Left renal cortex interstitium (tissue), 4 donors: ENCODE measurements around the gene TOR4A. TPM values are rescaled to one million over a fixed set of nuclear protein-coding genes. Genes with fewer than 3 reads are reported as not detected.

Source experiments
- DNase-seq, 4 donors: peaks; one replicate each; pipeline ENCODE4 v3.0.0-alpha.2; 2013; ENCODE audit warnings: low read depth in 4 of 4, low spot score in 2 of 4, missing footprints in 1 of 4
- polyA plus RNA-seq, 4 donors: library from polyadenylated mRNA; unstranded; fragments of 120-200 nt; gene quantifications; one replicate each; pipeline ENCODE4 v1.2.1, GENCODE V29; 2013; ENCODE audit not compliant: insufficient read length in 4 of 4

TOR4A gene
- polyA plus RNA-seq, 4 donors = 3.9 to 8.5 (median 6.3) TPM

- DNase-seq = no peak
These were observed 37.3 kb downstream of the TOR4A start for GRCh38 chr9:137314561-137315560.

- no peak for DNase-seq
These were observed 38.1 kb downstream of the TOR4A start for GRCh38 chr9:137315581-137316011.

GRCh38 chr9:137316012-137316981, 38.8 kb downstream of the TOR4A start:
- no peak for DNase-seq

GRCh38 chr9:137317021-137317717, 39.6 kb downstream of the TOR4A start:
- no peak for DNase-seq

- DNase-seq = no peak
These were observed 40.4 kb downstream of the TOR4A start for GRCh38 chr9:137317718-137318511.

- DNase-seq = no peak
These were observed 41.1 kb downstream of the TOR4A start for GRCh38 chr9:137318602-137319001.

- DNase-seq = no peak
These were observed 41.6 kb downstream of the TOR4A start for GRCh38 chr9:137319011-137319738.

- DNase-seq = no peak
These were observed 42.4 kb downstream of the TOR4A start for GRCh38 chr9:137319739-137320551.

- no peak for DNase-seq
These were observed 43.2 kb downstream of the TOR4A start for GRCh38 chr9:137320555-137321384.

- DNase-seq = no peak
These were observed 44.3 kb downstream of the TOR4A start for GRCh38 chr9:137321726-137322361.

- no peak for DNase-seq
These were observed 46.2 kb downstream of the TOR4A start for GRCh38 chr9:137323531-137324331.

- DNase-seq = no peak
These were observed 47.6 kb downstream of the TOR4A start for GRCh38 chr9:137325124-137325523.

- DNase-seq = no peak
These were observed 48.3 kb downstream of the TOR4A start for GRCh38 chr9:137325799-137326198.

- DNase-seq = no peak
These were observed 49.0 kb downstream of the TOR4A start for GRCh38 chr9:137326445-137327065.
